Pancreas (tissue), 10 donors: ENCODE measurements around the gene E2F7. TPM values are rescaled to one million over a fixed set of nuclear protein-coding genes. Genes with fewer than 3 reads are reported as not detected.

ENCODE experiments used
- ATAC-seq, 4 donors: fragments of 200-7000 bp; cut with Tn5 transposase; one replicate each; pipeline versions ENCODE4 v1.8.0 to v1.9.1; 2020; ENCODE audit warnings: mild to moderate bottlenecking in 4 of 4, moderate library complexity in 4 of 4
- DNase-seq, 6 donors: peaks; one replicate each; pipeline ENCODE4 v3.0.0-alpha.2; 2020
- FAIRE-seq: peaks from 2 replicates; lab custom pipeline; 2012; peaks lifted over from hg19 to GRCh38; lab: Jason Lieb, UNC
- H3K27ac ChIP-seq, 4 donors: fragments of 200-600 bp; sonication (generic); 1 replicate in 3 of 4; 2 replicates in 1 of 4; pipeline versions ENCODE4 v1.5.0 to v1.8.0; 2020
- H3K27me3 ChIP-seq, 4 donors: fragments of 200-600 bp; one replicate each; pipeline ENCODE4 v1.8.0; 2021
- H3K36me3 ChIP-seq, 3 donors: fragments of 200-600 bp; sonication (generic) in 1 of 3; one replicate each; pipeline versions ENCODE4 v1.5.0 to v1.8.0; 2020 to 2021
- H3K4me1 ChIP-seq, 3 donors: fragments of 200-600 bp; one replicate each; pipeline ENCODE4 v1.8.0; 2021
- H3K4me3 ChIP-seq, 4 donors: fragments of 200-600 bp; sonication (generic) in 2 of 4; one replicate each; pipeline versions ENCODE4 v1.5.0 to v1.8.0; 2020 to 2021
- H3K9me3 ChIP-seq, 4 donors: fragments of 200-600 bp; one replicate each; pipeline ENCODE4 v1.8.0; 2021
- CTCF ChIP-seq, 4 donors: fragments of 200-600 bp; sonication (generic) in 3 of 4; IDR thresholded peaks; one replicate each; pipeline versions ENCODE4 v1.5.0 to v1.8.0; 2021; ENCODE audit warnings: antibody characterized with exemption in 4 of 4
- WGBS, 2 donors: extraction: QIAGEN DNeasy Blood & Tissue Kit; methylation state at CpG; one replicate each; pipeline ENCODE4 v1.1.7; 2013; 5-methylcytosine and 5-hydroxymethylcytosine counted together
- intact Hi-C, 3 donors: fragments of 100-400 bp; cut with DNase I; formaldehyde crosslinking; loops; one replicate each; pipeline versions ENCODE4 v1.11.1 to v1.14.2; 2022
- polyA plus RNA-seq, 2 donors: library from polyadenylated mRNA; stranded (reverse); fragments of 200-250 nt; gene quantifications; one replicate each; pipeline ENCODE4 v1.2.3, GENCODE V29; 2013
- total RNA-seq, 6 donors: library from RNA; stranded (reverse); fragmentation: NEBNext Ultra II Directional in 4 of 6; extraction: Animal tissue kit (Norgen Biotek cat#: 25700) in 4 of 6; gene quantifications; one replicate each; pipeline versions ENCODE4 v1.2.1 to v1.2.4, GENCODE V29; 2021 to 2023
- donor health status: healthy with polysubstance abuse.
- donor health status: DM: no; HTN: no; CAD: no; lungs with moderate emphysema.
- donor health status: DM: no; HTN: no; CAD: no.
- donor health status: control.
- donor health status: control.
- donor health status: Bipolar disorder and iron deficiency.
- donor health status: DM: yes; HTN: yes; CAD: no.
- donor health status: DM: no; HTN: no; CAD: no.
- donor health status: DM: no; HTN: no; CAD: no.
- donor health status: DM: yes; HTN: yes; CAD: no.

Gene E2F7
- total and polyA plus RNA-seq, 8 donors: 0.08 to 0.73 (median 0.28) TPM; not detected in 2

- intact Hi-C loops: no loop called here
These were observed 54.4 kb downstream of the E2F7 start for GRCh38 chr12:77010691-77011548.

DNA sequence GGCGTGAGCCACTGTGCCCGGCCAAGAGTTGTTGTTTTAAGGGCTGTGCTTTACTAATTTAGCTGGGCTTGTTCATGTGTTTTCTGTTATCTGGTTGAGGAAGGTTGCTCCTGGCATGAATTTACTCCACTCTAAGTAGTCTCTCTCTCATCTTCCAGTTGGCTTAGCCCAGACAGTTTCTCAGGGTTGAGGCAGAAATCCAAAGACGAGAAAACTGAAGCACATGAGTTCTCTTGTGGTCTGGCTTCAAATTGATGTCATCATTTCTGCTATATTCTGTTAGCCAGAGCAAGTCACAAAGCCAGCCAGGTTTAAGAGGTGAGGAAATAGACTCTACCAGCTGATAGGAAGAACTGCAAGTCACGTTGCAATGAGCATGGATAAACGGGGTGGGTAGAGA, 57.9 kb downstream of the E2F7 start:
- Histone ChIP-seq H3K36me3 (no peaks in the 10 kb centered on the region), H3K4me3 (no peak overlapping the region), H3K27ac (no peak overlapping the region), H3K9me3 (no peaks in the 10 kb centered on the region), H3K4me1 (no peaks in the 10 kb centered on the region), H3K27me3 (no peaks in the 10 kb centered on the region)
- no peak for FAIRE-seq
- no peak for ATAC-seq
- 71 to 80% methylated on average over 5 of the region's 5 CpGs for WGBS, 2 donors
- DNase-seq: no peak
- intact Hi-C loops: loop anchor here in 2 of 3 donors (5.0 to 10.0 kb wide), 2 partner anchors 383 to 390 kb away; no protein-coding TSS in a partner anchor
- TF ChIP-seq CTCF (IDR thresholded peaks at IDR 0.05): no peak

More at GRCh38 chr12:77010691-77011548, 54.4 kb downstream of the E2F7 start:
- no peak overlapping the region for H3K4me3 ChIP-seq
- peak; percentile 78 for FAIRE-seq
- peak; percentile 31 to 86 (median 70) for DNase-seq
- ATAC-seq: peak; percentile 64 to 96 (median 88)
- H3K27ac ChIP-seq: no peak overlapping the region
- no peaks in the 10 kb centered on the region for H3K27me3 ChIP-seq
- 1 to 4% methylated on average over 9 of the region's 9 CpGs for WGBS, 2 donors
- TF ChIP-seq CTCF (IDR thresholded peaks at IDR 0.05): peak; percentile 78 to 88 (median 83)
- no peaks in the 10 kb centered on the region for H3K4me1 ChIP-seq
- no peaks in the 10 kb centered on the region for H3K36me3 ChIP-seq
- no peaks in the 10 kb centered on the region for H3K9me3 ChIP-seq

- Histone ChIP-seq H3K4me3 (no peak overlapping the region), H3K27ac (no peak overlapping the region), H3K36me3 (no peaks in the 10 kb centered on the region), H3K27me3 (no peaks in the 10 kb centered on the region), H3K4me1 (no peaks in the 10 kb centered on the region), H3K9me3 (no peaks in the 10 kb centered on the region)
- DNase-seq (no peak), FAIRE-seq (no peak), ATAC-seq (no peak)
- 44 to 90% methylated on average over 1 of the region's 1 CpG for WGBS, 2 donors
- intact Hi-C loops: loop anchor here in 2 of 3 donors (5.0 to 10.0 kb wide), 2 partner anchors 381 to 388 kb away; no protein-coding TSS in a partner anchor
- no peak for TF ChIP-seq CTCF (IDR thresholded peaks at IDR 0.05)
These were observed 59.7 kb downstream of the E2F7 start for GRCh38 chr12:77005611-77006098.

DNA sequence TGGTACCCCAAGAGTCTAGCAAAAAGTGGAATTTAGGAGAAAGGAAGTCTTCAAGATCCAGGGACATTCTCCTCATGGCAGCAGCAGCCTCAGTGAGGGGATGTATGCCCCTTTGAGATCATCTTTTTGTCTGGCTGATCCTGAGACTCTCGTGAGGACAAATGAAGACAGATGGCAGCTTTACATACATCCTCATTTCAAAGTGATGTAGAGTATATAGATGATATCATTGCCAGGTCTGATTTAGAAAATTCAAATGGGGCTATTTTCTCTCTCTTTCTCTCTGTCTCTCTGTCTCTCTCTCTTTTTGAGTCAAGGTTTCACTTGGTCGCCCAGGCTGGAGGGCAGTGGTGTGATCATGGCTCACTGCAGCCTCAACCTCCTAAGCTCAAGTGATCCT, 61.5 kb downstream of the E2F7 start:
- no peaks in the 10 kb centered on the region for H3K36me3 ChIP-seq
- TF ChIP-seq CTCF (IDR thresholded peaks at IDR 0.05): no peak
- H3K4me1 ChIP-seq: no peaks in the 10 kb centered on the region
- H3K27ac ChIP-seq: no peak overlapping the region
- no peaks in the 10 kb centered on the region for H3K27me3 ChIP-seq
- 77 to 93% methylated on average over 2 of the region's 2 CpGs for WGBS, 2 donors
- no peaks in the 10 kb centered on the region for H3K9me3 ChIP-seq
- DNase-seq (no peak), FAIRE-seq (no peak), ATAC-seq (no peak)
- intact Hi-C loops: loop anchor here in 1 of 3 donors (10.0 kb wide), 1 partner anchor 379 kb away; no protein-coding TSS in a partner anchor
- H3K4me3 ChIP-seq: no peak overlapping the region
